ENCODE data around the gene GATA5.
"Not testable (repeated sequence)": the region's sequence is repeated elsewhere in the genome, so short reads cannot be mapped to it uniquely, and the experiment has no call there.

The GATA5 gene

GRCh38 chr20:62504323-62504722 is 28.5 kb upstream of the GATA5 start:
- DNase-seq (ENCODE audit: low spot score) = no peak

- DNase-seq (ENCODE audit: low spot score) = no peak
These were observed 27.8 kb upstream of the GATA5 start for GRCh38 chr20:62503401-62504178.

- no peak for DNase-seq (ENCODE audit: low spot score)
These were observed 26.8 kb upstream of the GATA5 start for GRCh38 chr20:62502496-62503095.

- peak; percentile 99 for DNase-seq (ENCODE audit: low spot score)
These were observed 26.2 kb upstream of the GATA5 start for GRCh38 chr20:62501801-62502495.

- peak; percentile 64 for DNase-seq (ENCODE audit: low spot score)
These were observed 24.6 kb upstream of the GATA5 start for GRCh38 chr20:62500237-62500864.

GRCh38 chr20:62499758-62500236 is 24.0 kb upstream of the GATA5 start:
- no peak for DNase-seq (ENCODE audit: low spot score)

GRCh38 chr20:62498874-62499273 is 23.1 kb upstream of the GATA5 start:
- DNase-seq (ENCODE audit: low spot score) = no peak

GRCh38 chr20:62496568-62497218 is 20.9 kb upstream of the GATA5 start:
- no peak for DNase-seq (ENCODE audit: low spot score)

GRCh38 chr20:62495749-62496567 is 20.2 kb upstream of the GATA5 start:
- DNase-seq (ENCODE audit: low spot score) = no peak

GRCh38 chr20:62494980-62495748 is 19.4 kb upstream of the GATA5 start:
- no peak for DNase-seq (ENCODE audit: low spot score)

GRCh38 chr20:62494537-62494936 is 18.7 kb upstream of the GATA5 start:
- DNase-seq (ENCODE audit: low spot score) = no peak

GRCh38 chr20:62493886-62494285 is 18.1 kb upstream of the GATA5 start:
- DNase-seq (ENCODE audit: low spot score) = no peak

- no peak for DNase-seq (ENCODE audit: low spot score)
These were observed 17.6 kb upstream of the GATA5 start for GRCh38 chr20:62493253-62493885.

- DNase-seq (ENCODE audit: low spot score) = no peak
These were observed 16.9 kb upstream of the GATA5 start for GRCh38 chr20:62492711-62493110.

GRCh38 chr20:62490783-62491182 is 15.0 kb upstream of the GATA5 start:
- not testable (repeated sequence) for DNase-seq (ENCODE audit: low spot score)

GRCh38 chr20:62489932-62490263 is 14.1 kb upstream of the GATA5 start:
- no peak for DNase-seq (ENCODE audit: low spot score)

- peak; percentile 78 for DNase-seq (ENCODE audit: low spot score)
These were observed 13.6 kb upstream of the GATA5 start for GRCh38 chr20:62489186-62489931.

- DNase-seq (ENCODE audit: low spot score) = no peak
These were observed 12.7 kb upstream of the GATA5 start for GRCh38 chr20:62488470-62488869.

Measured in kidney tubule cell (primary cell).